IPS-11a (cell line): ENCODE measurements around the gene TTC31.

Experiments
- H3K4me3 ChIP-seq: one replicate; pipeline ENCODE4 v1.5.1; 2013; ENCODE audit warnings: low read depth, low read length, control low read depth

The TTC31 gene

DNA sequence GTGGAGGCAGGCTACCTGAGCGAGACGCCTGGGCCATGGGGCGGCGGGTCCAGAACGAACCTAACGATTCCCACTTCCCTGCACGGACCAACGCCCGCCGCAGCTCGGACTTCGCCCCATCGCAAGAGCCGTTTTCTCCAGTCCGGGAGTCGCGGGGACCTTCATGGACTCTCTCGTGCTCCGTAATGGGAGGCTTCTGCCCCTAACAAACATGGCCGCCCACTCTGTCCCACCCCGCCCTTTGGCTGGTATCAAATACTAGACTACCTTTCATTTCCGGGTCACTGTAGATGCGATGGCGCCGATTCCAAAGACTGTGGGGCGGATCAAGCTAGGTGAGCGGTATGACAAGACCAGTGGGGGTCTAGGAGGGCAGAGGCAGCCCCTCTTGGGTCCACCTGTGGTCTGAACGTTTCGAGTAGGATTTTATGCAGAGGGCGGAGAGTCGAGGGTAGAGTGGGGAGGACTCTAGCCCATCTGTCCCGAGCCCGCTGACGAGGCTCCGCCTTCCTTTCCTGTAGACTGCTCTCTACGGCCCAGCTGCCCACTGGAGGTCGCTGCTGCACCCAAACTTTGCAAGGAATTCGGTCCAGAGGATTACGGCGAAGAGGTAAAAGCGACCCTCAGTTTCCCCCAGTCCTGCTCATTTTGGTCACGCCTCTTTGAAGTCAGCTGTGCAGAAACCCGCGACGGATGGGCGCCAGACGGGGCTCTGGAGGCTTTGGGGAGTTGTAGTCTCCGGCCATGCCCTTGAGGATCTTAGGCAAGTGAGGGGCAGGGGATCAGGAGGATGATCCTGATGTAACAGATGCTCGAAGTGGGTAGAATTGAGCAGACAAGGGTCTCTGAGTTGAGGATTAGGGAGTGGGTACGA is at the start of gene TTC31, which contains the start of gene CCDC142:
Gene TTC31 (plus strand): TSS at position 281 of the 874 bp plus-strand sequence. CDS start 15 bp downstream, at position 296.
Gene CCDC142 (minus strand): TSS at position 198 of the 874 bp plus-strand sequence. CDS start 161 bp downstream, at position 37.
- H3K4me3 ChIP-seq, result peak within 1 kb of the TSS; percentile 97

DNA sequence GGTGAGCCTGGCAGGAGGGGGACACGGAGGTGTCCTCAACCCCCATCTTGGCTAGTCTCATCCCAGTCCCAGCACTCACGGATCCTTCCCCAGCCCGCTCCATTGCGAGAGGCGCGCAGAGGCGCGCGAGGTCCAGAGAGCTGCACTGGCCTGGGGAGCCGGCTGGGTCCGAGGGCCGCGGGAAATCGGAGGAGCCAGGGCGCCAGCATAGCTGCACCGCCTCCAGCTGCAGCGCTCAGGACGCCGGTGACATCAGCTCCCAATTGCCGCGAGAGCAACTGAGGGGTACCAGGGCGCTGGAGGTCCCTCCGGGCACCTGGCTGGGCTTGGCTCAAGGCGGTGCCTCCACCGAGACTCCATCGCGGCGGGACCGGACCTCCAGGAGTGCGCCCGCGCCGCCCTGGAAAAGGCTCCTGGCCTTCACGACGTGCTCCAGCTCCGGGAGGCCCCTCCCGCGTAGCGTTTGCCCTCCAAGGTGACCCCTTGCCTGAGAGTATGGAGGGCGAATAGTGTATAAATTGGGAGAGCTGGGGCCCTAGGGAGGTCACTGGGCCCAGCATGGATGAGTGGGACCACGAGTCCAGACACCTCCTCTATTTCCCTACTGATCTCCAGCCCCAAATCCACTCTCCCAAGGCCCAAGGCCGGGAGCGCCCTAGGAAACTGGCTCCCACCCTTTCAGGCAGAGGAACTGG is 46.6 kb upstream of the TTC31 start:
- no peak overlapping the region for H3K4me3 ChIP-seq

DNA sequence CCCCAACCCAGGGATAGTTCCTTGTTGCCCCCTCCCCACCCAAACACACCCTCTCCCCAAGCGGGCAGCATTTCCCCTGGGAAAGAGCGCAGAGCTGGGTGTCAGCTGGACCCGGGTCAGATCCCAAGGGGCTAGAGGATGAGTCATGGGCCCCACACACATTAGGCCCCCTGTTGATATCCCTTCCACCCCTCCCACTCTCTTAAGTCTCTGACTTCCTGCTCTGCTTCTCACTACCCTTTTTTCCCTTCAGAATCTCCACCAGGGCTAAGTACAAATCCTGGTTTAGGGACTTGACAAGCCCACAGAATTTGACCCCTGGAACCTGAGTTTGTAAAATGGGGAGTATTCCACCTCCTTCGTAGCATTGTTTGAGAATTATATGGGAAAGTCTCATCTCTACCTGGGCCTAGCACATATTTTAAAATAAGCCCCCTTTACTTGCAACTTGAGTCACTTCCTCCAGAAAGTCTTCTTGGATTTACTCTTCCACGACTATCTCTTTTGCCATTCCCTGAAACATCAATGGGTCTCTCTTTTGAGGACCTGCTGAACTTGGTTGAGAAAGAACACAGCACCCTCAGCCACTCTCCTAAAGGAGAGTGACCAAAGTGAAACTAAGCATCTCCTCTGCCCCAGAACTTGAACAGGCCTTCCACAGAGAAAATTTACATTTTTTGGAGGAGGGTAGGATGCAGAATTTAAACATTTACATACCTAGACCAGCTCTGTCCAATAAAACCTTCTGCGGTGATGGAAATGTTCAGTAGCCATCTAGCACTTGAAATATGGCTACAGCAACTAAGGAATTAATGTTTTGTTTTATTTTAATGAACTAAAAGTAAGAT is 45.8 kb upstream of the TTC31 start:
- H3K4me3 ChIP-seq, result no peak overlapping the region

DNA sequence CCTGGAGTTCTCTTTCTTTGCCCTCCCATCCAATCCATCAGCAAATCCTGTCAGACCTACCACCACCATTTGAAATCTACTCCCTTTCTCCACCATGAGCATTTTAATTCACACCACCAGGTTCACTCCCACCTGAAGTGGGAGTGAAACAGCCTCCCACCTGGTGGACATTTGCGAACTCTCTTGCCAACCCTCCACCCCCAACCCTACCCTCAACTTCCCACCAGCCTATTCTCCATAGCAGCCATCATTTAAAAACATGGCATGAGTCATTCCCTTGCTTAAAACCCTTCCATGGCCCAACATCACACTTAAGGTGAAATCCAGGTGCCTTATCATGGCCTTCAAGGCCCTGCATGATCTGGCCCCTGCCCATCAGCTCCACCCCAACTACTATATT is 44.6 kb upstream of the TTC31 start:
- no peak overlapping the region for H3K4me3 ChIP-seq

DNA sequence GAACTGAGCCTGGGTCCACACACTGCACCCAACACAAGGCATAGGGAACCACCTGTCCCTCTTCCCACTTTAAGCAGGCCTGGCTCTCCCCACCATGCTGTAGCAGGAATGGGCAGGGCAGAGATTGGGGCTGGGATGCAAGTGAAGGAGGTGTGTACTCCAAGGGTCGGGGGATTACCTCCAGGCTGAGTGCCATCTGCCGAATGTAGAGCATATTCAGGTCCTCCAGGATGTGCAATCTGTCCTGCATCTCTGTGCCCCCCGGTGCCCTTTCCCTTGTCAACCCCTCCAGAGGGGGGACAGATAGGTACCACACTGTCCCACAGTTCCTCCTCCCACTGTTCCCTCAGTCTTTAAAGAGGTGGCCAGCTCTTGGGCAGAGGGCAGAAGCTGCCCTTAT is 43.5 kb upstream of the TTC31 start:
- H3K4me3 ChIP-seq, result peak overlapping the region; percentile 78

DNA sequence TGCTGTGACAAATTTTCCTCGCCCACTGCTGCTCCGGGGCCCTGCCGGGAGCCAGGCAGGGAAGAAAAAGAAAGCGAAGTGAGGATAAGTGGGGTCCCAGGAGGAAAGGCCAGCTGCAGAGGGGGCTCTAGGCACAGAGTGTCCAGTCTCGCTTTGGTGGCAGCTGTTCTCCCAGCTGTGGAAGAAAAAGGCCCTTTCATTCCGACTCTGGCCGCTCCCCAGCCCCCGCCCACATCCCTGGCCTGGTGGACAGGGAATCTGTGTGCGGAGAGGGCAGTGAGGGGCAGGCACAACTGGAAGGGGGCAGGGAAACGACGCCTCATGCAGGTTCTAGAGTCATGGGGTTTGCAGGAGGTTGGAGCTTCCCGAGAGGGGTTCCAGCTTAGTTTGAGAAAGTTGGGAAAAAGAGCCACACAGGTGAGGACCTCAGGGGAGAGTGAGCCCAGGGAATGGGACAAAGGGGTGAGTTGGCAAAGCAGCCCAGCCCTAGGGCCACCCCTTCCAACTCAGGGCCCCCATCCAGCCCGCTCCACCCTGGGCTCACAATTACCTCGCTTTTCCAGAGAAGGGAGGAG is 43.0 kb upstream of the TTC31 start:
- peak overlapping the region; percentile 78 for H3K4me3 ChIP-seq

- peak overlapping the region; percentile 78 for H3K4me3 ChIP-seq
Measured at GRCh38 chr2:74440378-74441169, 42.3 kb upstream of the TTC31 start.

GRCh38 chr2:74441170-74441689 is 41.7 kb upstream of the TTC31 start:
- peak overlapping the region; percentile 78 for H3K4me3 ChIP-seq

- peak within 1 kb of the TSS; percentile 78 for H3K4me3 ChIP-seq
Measured at GRCh38 chr2:74441690-74442482, 41.0 kb upstream of the TTC31 start, which contains the start of gene RTKN. RTKN (minus strand) TSS chr2:74441937; CDS start chr2:74441816, 121 bp downstream.

GRCh38 chr2:74442483-74443297 is 40.2 kb upstream of the TTC31 start:
- H3K4me3 ChIP-seq, result peak overlapping the region; percentile 78

DNA sequence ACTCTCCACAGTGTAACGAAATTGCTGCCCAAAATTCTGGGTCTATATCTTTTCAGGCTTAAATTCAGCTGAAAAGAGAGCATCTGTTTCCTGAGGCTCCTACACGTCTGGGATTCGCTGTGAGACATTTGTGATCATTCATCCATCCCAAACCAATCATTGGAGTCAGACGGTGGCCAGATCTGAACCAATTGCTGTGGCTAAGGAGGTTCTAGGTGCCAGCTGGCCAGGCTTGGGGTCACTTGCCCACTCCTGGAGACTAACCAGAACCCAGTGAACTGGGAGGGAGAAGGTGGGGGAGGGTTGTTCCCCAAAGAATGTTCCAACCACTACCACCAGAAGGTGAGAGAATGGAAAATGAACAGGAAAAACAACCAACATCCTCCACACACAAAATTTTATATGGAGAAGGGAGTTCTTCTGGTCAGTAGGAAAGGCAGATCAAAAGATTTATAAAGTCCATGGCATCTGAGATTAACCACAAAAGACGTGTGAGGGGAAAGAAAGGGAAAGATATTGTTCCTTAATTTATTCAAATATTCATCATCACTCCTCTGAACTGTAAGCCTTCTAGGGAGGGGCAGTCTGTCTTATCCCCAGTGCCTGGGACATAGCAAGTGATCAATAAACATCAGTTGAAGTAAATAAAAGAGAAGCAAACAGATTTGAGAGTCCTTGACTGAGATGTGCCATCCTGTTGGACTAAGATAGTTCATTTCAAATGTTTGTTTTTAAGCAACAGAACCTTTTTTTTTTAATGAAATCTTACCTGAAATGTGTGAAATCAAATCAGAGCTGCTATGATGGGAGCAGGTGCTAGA is 38.2 kb upstream of the TTC31 start:
- H3K4me3 ChIP-seq, result no peak overlapping the region

DNA sequence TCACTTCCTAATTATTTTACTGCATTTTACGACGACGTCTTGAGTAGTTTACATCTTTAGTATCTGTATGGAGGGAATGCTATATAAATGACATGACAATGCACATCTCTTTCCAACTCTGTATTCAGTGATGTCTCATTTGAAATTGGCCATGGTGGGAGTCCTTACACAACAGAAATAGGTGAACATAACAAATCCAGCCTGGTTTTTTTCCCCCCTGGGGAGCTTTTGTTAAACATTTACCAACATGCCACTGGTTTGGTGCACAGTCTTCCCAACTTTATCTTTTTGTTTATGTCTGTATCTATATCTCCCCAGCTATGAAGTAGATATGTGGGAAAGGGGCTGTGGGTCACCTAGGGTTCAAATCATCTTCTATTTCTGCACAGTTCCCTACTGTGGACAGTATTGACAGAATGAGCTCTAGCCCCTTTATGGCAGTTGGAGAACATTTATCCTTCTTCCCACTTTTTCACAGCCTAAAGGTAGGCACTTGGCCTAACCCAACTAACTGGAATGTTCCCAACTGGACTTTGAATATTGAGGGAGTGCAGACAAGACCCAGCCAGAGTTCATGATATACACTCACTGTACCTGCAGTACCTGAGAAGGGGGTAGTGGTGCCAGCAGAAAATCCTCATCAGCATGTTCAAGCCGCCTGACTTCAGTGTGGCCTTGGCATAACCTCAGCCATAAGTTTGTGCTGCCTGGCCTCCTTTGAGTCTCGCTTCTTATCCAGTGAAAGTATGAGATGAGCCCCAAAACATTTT is 35.5 kb upstream of the TTC31 start:
- H3K4me3 ChIP-seq, result no peak overlapping the region

DNA sequence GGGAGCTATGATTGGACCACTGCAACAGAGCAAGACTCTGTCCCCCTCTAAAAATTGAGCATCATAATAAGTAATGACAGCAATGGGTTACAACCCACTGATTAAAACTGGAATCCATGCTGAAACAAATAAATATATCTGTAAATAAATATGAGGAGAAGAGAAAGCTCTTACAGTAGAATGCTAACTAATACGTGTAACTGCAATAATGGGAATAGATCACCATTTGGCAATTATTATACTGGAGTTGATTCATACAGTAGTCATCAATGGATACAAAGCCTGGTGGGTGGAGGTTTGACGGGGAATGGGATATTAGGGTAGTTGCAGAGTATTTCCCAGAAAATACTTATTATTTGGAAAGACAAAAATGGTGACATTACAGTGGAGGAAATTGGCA is 34.1 kb upstream of the TTC31 start:
- H3K4me3 ChIP-seq, result no peak overlapping the region

DNA sequence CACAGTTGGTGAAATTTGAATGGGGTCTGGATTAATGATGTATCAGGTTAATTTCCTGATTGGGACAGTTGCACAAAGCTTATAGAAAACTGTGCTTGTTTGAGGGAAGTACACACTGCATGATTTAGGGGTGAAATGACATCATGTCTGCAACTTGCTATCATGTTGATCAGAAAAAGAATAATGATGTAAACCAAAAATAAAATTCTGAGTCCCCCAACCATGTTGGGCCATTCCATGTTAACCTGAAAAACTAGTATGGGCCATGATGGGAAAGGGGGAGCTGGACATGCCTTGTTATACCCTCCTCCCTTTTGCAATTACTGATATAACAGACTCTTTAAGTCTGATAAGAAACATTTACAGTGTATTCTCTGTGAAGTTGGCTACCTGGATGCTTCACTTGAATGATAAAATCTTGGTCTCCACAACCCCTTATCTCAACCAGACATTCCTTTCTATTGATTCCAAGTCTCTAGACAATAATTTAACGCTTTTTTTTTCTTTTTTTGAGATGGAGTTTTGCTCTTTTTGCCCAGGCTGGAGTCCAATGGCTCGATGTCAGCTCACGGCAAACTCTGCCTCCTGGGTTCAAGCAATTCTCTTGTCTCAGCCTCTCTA is 32.2 kb upstream of the TTC31 start:
- no peak overlapping the region for H3K4me3 ChIP-seq

- H3K4me3 ChIP-seq, result peak within 1 kb of the TSS; percentile 81
Measured at GRCh38 chr2:74454654-74455511, 28.0 kb upstream of the TTC31 start, which contains the start of gene INO80B. INO80B (plus strand) TSS chr2:74455087; CDS start chr2:74455117, 30 bp downstream.
